Tibial nerve (tissue), 4 donors: ENCODE measurements around the gene HDGF. TPM values are rescaled to one million over a fixed set of nuclear protein-coding genes. Genes with fewer than 3 reads are reported as not detected.

ENCODE experiments used
- DNase-seq, 2 donors: peaks; one replicate each; pipeline ENCODE4 v3.0.0-alpha.2; 2019; ENCODE audit warnings: low spot score in 2 of 2
- H3K27ac ChIP-seq, 4 donors: fragments of 200-600 bp; sonication (generic) in 3 of 4; one replicate each; pipeline ENCODE4 v1.5.1; 2017 to 2019; ENCODE audit warnings: mild to moderate bottlenecking in 1 of 4
- H3K27me3 ChIP-seq, 2 donors: fragments of 200-600 bp; sonication (generic) in 1 of 2; one replicate each; pipeline versions ENCODE4 v1.5.1 to v1.6.0; 2017 to 2019
- H3K36me3 ChIP-seq, 3 donors: fragments of 200-600 bp; sonication (generic); one replicate each; pipeline ENCODE4 v1.5.1; 2018 to 2019
- H3K4me1 ChIP-seq, 4 donors: fragments of 200-600 bp; sonication (generic) in 3 of 4; one replicate each; pipeline ENCODE4 v1.5.1; 2017 to 2019
- H3K4me3 ChIP-seq, 4 donors: fragments of 200-600 bp; sonication (generic) in 3 of 4; one replicate each; pipeline ENCODE4 v1.5.1; 2017 to 2019; ENCODE audit warnings: mild to moderate bottlenecking in 1 of 4, moderate library complexity in 1 of 4
- H3K9me3 ChIP-seq, 4 donors: fragments of 200-600 bp; sonication (generic) in 3 of 4; one replicate each; pipeline ENCODE4 v1.5.1; 2017 to 2019
- CTCF ChIP-seq, 5 experiments: fragments of 200-600 bp in 3 of 5; fragments of 450-650 bp in 2 of 5; sonication (generic) in 3 of 5; IDR thresholded peaks; one replicate each; pipeline ENCODE4 v1.5.1; 2016 to 2019; ENCODE audit warnings: antibody characterized with exemption in 5 of 5, mild to moderate bottlenecking in 3 of 5, moderate library complexity in 2 of 5
- EP300 ChIP-seq, 2 donors: sonication (generic); formaldehyde crosslinking; IDR thresholded peaks; one replicate each; pipeline ENCODE4 v1.6.1; 2017; ENCODE audit warnings: antibody characterized with exemption in 2 of 2, mild to moderate bottlenecking in 1 of 2
- POLR2A ChIP-seq, 2 donors: fragments of 450-650 bp; IDR thresholded peaks; one replicate each; pipeline ENCODE4 v1.6.1; 2017; ENCODE audit warnings: antibody characterized with exemption in 2 of 2, mild to moderate bottlenecking in 2 of 2, moderate library complexity in 2 of 2
- WGBS, 2 donors: methylation state at CpG; one replicate each; pipeline ENCODE4 v1.1.5; 2018; 5-methylcytosine and 5-hydroxymethylcytosine counted together
- total RNA-seq, 4 donors: library from RNA; depleted of rRNA; stranded (reverse); fragments of >200 nt; gene quantifications; one replicate each; pipeline ENCODE4 v1.1.0, GENCODE V29; 2016

Gene HDGF
- total RNA-seq, 4 donors from 2014 or later: 120 to 177 (median 157) TPM

DNA sequence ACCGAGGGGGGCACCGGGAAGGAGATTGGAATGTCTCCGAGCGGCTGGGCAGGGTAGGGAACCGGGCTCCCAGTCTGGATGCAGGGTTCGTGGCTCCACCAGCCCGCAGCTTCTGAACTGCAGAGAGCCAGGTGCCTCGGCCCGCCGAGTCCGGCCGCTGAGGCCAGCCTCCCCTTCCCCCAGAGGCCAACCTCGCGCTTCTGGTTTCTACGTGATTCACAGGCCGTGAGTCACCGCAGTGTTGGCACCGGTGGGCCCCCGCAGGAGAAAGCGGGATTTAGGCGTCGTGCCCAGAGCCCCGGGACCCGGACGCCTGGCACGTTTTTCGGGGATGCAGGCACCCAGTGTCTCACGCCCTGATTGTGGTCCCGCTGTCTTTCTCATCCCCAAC, 46.5 kb downstream of the HDGF start:
- Histone ChIP-seq H3K9me3 (no peaks in the 10 kb centered on the region), H3K27ac (peak overlapping the region; percentile 31 to 89 (median 68)), H3K4me1 (peaks cover 0 to 70% (median 36%) of the 10 kb centered on the region in 4 donors), H3K36me3 (peaks cover 0 to 9% (median 0%) of the 10 kb centered on the region in 3 donors), H3K27me3 (peaks cover 0 to 23% of the 10 kb centered on the region in 2 donors), H3K4me3 (peak overlapping the region; percentile 35 to 58 (median 46))
- TF ChIP-seq EP300 (IDR thresholded peaks at IDR 0.05) (peak in 1 of 2 donors; percentile 44), CTCF (IDR thresholded peaks at IDR 0.05) (no peak)
- WGBS, 2 donors: 1 to 4% methylated on average over 24 to 29 of the region's 29 CpGs
- peak; percentile 37 to 47 for DNase-seq

DNA sequence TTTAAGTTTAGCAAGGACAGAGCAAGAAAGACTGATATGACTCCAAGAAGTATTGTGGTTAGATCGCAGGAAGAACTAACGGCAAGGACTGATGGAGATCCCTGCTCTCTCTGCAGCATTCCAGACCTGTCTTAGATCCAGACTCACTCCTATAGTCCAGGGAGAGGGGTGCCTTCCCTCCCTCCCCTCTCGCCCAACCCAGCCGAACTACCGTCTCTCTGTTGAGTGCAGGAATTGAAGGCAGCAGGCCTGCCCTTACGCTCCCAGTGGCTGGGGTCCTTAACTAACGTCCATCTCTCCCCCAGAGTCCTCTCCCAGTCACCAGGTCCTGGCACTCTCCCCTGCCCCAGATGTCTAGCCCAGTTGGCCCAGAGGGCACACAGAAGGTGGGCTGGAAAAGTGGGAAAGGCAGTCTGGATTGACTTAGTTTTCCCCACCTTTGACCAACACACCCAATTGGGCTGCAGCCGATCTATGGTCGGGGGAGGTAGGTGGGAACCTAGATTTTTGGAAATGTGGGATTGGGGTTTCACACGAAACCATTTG, 47.2 kb downstream of the HDGF start:
- Histone ChIP-seq H3K9me3 (no peaks in the 10 kb centered on the region), H3K27ac (peak overlapping the region in 2 of 4 donors; percentile 86 to 89), H3K36me3 (peaks cover 0 to 13% (median 0%) of the 10 kb centered on the region in 3 donors), H3K27me3 (peaks cover 0 to 23% of the 10 kb centered on the region in 2 donors), H3K4me1 (peaks cover 0 to 64% (median 31%) of the 10 kb centered on the region in 4 donors), H3K4me3 (peak overlapping the region in 1 of 4 donors; percentile 54)
- no peak for TF ChIP-seq POLR2A (IDR thresholded peaks at IDR 0.05)
- no peak for TF ChIP-seq EP300 (IDR thresholded peaks at IDR 0.05)
- no peak for TF ChIP-seq CTCF (IDR thresholded peaks at IDR 0.05)
- 30 to 46% methylated on average over 10 of the region's 10 CpGs for WGBS, 2 donors
- no peak for DNase-seq

DNA sequence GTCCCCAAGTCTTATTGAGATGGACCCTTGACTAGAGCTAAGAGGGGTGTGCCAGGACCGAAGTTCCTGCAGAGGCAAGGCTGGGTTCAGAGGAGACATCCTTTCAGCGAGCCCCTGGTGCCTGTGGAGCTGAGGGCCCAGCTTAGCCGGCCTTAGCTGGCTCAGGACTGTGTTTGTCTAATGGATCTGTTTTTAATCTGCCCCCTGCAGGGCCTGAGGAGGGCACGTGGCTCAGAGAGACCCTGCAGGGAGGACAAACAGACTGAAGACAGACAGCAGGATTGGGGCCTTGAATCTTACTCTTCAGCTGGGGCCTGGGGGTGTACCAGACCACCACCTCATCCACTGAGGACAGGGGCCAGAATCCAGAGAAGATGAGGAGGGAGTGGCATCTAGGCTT, 47.7 kb downstream of the HDGF start:
- Histone ChIP-seq H3K9me3 (no peaks in the 10 kb centered on the region), H3K4me3 (no peak overlapping the region), H3K27me3 (peaks cover 0 to 23% of the 10 kb centered on the region in 2 donors), H3K27ac (peak overlapping the region in 1 of 4 donors; percentile 61), H3K36me3 (peaks cover 0 to 18% (median 0%) of the 10 kb centered on the region in 3 donors), H3K4me1 (peaks cover 0 to 59% (median 31%) of the 10 kb centered on the region in 4 donors)
- DNase-seq: no peak
- WGBS, 2 donors: 40 to 45% methylated on average over 4 of the region's 4 CpGs
- TF ChIP-seq CTCF (IDR thresholded peaks at IDR 0.05) (no peak), EP300 (IDR thresholded peaks at IDR 0.05) (no peak), POLR2A (IDR thresholded peaks at IDR 0.05) (no peak)

- H3K9me3 ChIP-seq: no peaks in the 10 kb centered on the region
- TF ChIP-seq EP300 (IDR thresholded peaks at IDR 0.05): no peak
- no peak for DNase-seq
- peaks cover 0 to 23% of the 10 kb centered on the region in 2 donors for H3K27me3 ChIP-seq
- H3K27ac ChIP-seq: peak overlapping the region in 1 of 4 donors; percentile 61
- H3K4me1 ChIP-seq: peaks cover 0 to 55% (median 31%) of the 10 kb centered on the region in 4 donors
- WGBS, 2 donors: 56 to 74% methylated on average over 4 of the region's 4 CpGs
- no peak overlapping the region for H3K4me3 ChIP-seq
- peaks cover 0 to 21% (median 0%) of the 10 kb centered on the region in 3 donors for H3K36me3 ChIP-seq
These were observed 48.1 kb downstream of the HDGF start for GRCh38 chr1:156703336-156703735.

GRCh38 chr1:156700736-156701531, 50.5 kb downstream of the HDGF start:
- no peak for DNase-seq
- H3K4me3 ChIP-seq: no peak overlapping the region
- TF ChIP-seq EP300 (IDR thresholded peaks at IDR 0.05) (no peak), CTCF (IDR thresholded peaks at IDR 0.05) (no peak), POLR2A (IDR thresholded peaks at IDR 0.05) (no peak)
- 68 to 72% methylated on average over 8 of the region's 8 CpGs for WGBS, 2 donors
- peaks cover 0 to 31% of the 10 kb centered on the region in 2 donors for H3K27me3 ChIP-seq
- H3K36me3 ChIP-seq: peaks cover 0 to 21% (median 0%) of the 10 kb centered on the region in 3 donors
- H3K9me3 ChIP-seq: no peaks in the 10 kb centered on the region
- peaks cover 0 to 30% (median 17%) of the 10 kb centered on the region in 4 donors for H3K4me1 ChIP-seq
- H3K27ac ChIP-seq: no peak overlapping the region
